G401.6 (cell line): ENCODE measurements around the gene PHACTR4.
A peak's percentile ranks its signal among the peaks of the same experiment; 100 is the strongest.
"Not testable (repeated sequence)": the region's sequence is repeated elsewhere in the genome, so short reads cannot be mapped to it uniquely, and the experiment has no call there.

ENCODE experiments used
- FAIRE-seq: peaks from 2 replicates; lab custom pipeline; 2012; peaks lifted over from hg19 to GRCh38; lab: Jason Lieb, UNC

Gene PHACTR4

DNA sequence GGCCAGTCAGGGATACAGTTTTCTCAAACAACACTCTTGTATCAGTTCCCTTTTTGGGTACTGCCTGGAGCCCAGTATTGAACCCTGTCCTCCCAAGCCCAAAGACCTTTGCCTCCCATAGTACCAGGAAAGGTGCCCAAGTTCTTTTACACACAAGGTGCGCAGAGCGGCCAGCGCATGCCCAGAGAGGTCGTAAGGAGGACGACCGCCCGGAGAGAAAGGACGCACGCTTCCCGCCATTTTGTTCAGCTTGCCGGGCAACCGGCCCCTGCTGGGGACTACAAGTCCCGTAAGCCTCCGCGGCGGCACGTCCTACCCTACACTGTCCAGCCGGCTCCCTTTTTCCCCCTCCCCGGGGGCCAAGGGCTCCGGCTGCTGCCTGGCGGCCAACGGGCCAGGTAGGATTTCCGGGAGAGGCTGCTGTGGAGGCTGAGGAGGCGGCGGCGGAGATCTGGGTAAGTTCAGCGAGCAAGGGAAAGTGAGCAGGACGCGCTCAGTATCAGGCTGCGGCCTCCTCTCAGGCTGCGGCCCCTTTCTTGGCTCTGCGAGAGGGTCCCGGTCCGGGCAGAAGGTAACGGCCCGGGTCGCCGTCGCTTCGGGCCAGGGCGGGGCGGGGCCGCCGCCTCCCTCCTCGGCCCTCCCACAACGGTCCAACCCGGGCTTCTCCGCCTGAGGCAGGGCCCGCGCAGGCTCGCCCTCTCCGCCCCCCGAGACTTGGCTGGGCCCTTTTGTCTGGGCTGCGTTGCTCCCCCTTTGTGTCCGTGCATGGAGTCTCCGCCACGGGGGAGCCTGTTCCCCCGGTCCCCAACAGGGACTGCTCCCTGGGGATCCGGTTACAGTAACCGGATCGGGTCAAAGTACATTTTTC lies at the start of gene PHACTR4:
Gene PHACTR4, plus strand, starts transcription at position 370 of the 868 bp plus-strand sequence. CDS start 37,708 bp downstream, outside the sequence.
- peak; percentile 93 for FAIRE-seq

DNA sequence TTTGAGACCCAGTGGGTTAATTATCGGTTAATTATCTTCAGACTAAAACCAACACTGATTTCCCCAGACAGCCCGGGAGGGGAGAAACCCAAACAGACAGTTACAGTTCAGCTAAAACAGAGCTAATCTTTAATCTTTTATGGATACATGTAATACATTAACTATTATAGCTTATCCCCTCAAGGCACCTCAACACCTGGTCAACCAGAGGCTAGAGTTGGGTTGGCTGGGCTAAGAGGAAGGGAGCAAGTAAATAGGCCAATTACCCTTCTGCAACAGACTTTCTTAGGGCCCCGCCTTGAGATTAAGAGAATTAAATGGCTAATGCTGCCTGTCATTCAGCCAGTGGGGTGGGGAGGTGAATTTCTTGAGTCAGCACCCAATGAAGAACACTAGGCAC lies 47.3 kb upstream of the PHACTR4 start:
- no peak for FAIRE-seq

DNA sequence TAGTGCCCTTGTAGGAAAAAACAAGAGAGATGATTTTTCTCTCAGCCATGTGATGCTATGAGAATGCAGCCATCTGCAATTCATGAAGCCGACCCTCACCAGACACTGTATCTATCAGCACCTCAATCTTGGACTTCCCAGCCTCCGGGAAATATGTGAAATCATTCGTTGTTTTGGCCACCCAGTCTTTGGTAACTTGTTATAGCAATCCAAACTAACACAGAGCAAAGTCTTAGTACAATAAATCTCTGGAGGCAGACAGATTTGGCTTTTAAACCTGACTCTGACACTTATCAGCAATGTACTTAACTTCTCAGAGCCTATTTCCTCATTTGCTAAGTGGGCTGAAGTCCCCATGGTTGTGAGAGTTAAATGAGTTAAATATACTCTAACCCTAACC lies 45.8 kb upstream of the PHACTR4 start:
- no peak for FAIRE-seq

DNA sequence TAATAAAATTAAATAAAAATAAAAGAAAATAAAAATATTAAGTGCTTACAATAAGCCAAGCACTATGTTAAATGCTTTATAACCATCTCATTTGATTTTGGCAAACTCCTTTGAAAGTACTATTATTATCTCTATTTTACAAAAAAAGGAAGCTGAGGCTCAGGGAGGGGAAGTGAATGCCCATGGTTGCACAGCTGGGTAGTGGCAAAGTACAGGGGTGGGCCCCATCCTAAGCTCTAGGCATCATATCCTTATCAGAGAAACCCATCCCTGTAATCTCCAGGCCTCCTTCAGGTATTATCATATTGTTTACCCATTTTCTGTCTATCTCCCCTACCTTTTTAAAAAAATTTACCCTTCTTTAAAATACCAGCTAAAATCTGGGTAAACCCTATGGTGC lies 43.0 kb upstream of the PHACTR4 start:
- no peak for FAIRE-seq

DNA sequence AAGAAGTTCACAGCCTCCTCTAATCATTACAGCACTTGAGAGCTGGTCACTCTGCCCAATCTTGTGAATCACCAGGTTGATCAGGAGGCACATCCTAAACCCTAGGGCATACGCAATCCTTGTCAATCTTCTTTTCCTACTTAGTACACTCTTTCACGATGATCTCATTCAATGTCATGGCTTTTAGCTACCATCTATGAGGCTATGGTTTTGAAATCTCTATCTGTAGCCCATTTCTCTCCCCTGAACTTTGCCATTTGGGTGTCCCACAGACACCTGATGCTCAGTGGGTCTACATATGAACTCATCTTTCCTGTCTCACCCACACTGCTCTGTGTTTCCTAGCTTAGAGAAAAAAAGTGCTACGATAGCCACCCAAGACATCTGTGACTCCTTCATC lies 42.6 kb upstream of the PHACTR4 start:
- no peak for FAIRE-seq

DNA sequence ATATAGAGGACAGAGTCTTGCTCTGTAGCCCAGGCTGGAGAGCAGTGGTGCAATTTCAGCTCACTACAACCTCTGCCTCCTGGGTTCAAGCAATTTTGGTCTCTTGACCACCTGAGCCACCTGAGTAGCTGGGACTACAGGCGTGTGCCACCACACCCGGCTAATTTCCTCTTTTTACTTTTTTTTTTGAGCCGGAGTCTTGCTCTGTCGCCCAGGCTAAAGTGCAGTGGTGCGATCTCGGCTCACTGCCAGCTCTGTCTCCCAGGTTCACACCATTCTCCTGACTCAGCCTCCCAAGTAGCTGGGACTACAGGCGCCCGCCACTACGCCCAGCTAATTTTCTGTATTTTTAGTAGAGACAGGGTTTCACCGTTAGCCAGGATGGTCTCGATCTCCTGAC lies 42.1 kb upstream of the PHACTR4 start:
- FAIRE-seq, result not testable (repeated sequence)

DNA sequence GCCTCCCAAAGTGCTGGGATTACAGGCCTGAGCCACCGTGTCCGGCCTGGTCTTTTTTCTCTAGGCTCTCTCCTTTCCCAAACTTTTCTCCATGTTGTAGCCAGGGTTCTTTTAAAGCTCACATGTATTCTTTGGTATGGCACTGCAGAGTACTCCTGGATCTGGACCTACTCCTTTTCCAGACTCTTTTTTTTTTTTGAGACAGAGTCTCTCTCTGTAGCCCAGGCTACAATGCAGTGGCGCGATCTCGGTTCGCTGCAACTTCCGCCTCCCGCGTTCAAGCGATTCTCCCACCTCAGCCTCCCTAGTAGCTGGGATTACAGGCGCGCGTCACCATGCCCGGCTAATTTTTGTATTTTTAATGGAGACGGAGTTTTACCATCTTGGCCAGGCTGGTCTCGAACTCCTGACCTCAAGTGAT lies 41.3 kb upstream of the PHACTR4 start:
- no peak for FAIRE-seq

DNA sequence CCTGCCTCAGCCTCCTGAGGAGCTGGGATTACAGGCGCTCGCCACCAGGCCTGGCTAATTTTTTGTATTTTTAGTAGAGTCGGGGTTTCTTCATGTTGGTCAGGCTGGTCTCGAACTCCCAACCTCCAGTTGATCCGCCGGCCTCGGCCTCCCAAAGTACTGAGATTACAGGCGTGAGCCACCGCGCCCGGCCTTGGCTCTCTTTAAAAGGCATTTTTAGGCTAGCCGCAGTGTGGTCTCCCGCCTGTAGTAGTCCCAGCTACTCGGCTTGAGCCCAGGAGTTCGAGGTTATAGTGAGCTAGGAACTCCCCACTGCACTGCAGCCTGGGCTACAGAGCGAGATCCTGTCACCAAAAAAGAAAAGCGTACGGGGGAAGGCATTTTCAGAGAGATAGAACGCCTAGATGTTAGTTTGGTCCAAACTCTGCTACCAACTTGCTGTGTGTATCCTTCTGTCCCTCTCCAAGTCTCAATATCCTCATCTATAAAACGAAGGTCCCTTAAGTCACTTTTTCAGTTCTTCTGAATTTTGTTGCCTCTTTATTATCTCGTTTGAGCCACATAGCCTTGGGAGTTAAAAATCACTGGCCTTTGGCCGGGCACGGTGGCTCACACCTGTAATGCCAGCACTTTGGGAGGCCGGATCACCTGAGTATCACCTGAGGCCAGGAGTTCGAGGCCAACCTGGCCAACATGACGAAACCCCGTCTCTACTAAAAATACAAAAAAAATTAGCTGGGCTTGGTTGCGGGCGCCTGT lies 40.0 kb upstream of the PHACTR4 start:
- no peak for FAIRE-seq

DNA sequence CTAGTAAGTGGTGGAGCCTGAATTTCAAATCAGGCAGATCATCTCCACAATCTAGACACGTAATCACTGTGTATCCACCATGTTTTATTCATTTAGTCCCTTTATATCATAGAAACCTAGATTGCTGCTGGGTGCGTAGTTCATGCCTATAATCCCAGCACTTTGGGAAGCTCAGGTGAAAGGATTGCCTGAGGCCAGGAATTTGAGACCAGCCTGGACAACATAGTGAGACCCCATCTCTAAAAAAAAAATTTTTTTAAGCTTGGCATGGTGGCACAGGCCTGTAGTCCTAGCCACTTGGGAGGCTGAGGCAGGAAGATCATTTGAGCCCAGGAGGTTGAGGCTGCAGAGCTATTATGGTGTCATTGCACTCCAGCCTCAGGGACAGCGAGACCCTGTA lies 30.6 kb upstream of the PHACTR4 start:
- no peak for FAIRE-seq

DNA sequence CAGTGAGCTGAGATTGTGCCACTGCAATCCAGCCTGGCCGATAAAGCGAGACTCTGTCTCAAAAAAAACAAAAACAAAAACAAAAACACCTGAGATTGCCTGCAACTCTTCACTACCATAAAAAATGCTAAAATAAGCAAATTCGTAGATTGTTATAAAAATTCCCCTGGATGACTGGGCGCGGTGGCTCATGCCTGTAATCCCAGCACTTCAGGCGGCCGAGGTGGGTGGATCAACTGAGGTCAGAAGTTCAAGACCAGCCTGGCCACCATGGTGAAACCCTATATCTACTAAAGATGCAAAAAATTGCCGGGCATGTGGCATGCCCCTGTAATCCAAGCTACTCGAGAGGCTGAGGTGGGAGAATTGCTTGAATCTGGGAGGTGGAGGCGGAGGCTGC lies 30.0 kb upstream of the PHACTR4 start:
- FAIRE-seq, result no peak

DNA sequence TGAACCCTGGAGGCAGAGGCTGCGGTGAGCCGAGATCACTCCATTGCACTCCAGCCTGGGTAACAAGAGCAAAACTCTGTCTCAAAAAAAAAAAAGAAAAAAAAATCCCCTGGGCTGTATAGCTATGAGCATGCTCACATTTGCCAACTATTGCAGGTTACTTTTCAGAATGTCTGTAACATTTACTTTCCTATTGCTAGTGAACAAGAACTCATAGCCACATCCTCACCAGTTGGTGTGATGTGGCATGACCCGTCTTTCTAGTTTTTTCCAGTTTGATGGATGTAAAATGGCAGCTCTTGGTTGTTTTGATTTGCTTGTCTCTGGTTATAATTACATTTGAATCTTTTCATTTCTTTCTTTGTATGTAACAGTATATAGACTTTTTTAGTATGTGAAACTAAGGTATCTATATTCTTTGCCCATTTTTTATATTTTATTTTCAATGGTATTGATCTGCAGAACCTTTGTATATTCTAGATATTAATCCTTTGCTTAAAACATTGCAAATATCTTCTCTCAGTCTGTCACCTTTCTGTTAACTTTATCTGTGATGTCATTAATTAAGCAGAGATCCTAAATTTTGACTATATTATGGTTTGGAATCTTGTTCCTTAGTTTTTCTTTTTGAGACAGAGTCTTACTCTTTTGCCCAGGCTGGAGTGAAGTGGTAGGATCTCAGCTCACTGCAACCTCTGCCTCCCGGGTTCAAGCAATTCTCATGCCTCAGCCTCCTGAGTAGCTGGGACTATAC lies 29.1 kb upstream of the PHACTR4 start:
- FAIRE-seq, result no peak

DNA sequence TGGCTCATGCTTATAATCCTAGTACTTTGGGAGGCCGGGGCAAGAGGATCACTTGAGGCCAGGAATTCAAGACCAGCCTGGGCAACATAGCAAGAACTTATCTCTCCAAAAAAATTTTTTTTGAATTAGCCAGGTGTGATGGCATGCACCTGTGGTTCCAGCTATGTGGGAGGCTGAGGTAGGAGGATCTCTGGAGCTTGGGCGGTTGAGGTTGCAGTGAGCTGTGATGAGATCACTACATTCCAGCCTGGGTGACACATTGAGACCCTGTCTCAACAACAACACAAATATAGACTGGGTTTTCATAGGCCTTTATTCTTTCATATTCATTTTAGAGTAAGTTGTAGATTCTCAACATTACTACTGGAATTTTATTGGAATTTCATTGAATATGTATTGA lies 27.9 kb upstream of the PHACTR4 start:
- FAIRE-seq, result no peak

DNA sequence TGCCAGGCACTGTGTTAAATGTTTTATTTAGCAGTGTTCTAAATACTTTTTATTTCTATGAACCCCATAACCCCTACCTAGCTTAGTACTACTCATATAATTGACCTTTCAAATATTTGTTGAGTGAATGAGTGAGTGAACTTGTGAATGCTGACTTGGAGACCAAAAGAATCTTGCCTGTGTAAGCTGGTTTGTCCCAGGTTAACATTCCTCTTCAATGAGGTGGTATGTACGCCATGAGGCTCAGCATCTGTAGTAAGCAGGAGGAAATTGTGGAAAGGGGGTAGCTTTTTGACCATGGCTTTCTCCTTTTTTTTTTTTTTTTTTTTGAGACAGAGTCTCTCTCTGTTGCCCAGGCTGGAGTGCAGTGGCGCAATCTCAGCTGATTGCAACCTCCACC lies 26.1 kb upstream of the PHACTR4 start:
- FAIRE-seq, result no peak

DNA sequence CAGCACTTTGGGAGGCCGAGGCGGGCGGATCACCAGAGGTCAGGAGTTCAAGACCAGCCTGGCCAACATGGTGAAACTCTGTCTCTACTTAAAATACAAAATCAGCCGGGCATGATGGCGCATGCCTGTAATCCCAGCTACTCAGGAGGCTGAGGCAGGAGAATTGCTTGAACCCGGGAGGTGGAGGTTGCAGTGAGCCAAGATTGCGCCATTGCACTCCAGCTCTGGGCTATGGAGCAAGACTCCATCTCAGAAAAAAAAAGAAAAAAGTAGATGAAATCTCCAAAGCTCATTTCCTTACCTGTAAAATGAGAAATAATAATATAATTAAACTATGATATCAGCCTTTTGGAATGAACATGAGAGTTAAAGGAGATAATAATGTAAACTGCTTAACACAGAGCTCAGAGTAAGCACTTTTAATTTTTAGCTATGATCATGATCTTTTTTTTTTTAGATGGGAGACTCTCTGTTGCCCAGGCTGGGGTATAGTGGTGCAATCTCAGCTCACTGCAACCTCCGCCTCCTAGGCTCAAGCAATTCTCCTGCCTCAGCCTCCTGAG lies 16.2 kb upstream of the PHACTR4 start:
- FAIRE-seq, result not testable (repeated sequence)

DNA sequence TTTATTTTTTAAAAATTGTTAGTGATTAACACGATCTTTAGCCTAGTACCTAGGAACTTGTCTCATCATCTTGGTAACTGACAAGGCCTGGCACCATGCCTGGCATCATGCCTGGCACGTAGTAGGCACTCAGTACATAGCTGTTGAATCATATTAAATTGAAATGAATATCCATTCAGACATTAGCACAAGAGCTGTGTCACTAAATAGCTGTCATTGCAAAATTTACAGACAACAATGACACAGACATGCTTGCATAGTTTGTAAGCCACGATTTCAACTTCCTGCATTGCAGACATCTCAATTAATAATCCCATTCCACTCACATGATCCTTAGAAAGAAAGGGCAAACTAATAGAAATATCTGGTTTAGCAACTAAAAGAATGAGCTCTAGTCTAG lies 15.4 kb upstream of the PHACTR4 start:
- FAIRE-seq, result no peak

DNA sequence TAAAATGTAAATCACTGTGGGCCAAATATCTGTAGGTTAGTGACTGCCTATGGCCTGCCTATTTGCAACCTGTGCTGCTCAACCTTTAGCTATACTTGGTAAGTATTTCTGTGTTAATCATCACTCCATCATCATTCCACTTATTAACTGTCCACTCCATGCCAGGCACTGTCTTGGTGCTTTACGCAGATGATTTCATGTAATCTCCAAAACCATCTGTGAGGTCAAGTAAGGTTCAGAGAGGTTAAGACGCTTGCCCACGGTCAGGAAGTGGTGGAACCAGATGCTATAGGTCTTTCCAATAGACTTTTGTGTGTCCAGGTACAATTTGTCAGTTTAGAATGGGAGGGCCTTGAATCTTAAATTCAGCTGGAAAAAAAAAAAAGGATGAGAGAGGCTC lies 10.8 kb upstream of the PHACTR4 start:
- no peak for FAIRE-seq

DNA sequence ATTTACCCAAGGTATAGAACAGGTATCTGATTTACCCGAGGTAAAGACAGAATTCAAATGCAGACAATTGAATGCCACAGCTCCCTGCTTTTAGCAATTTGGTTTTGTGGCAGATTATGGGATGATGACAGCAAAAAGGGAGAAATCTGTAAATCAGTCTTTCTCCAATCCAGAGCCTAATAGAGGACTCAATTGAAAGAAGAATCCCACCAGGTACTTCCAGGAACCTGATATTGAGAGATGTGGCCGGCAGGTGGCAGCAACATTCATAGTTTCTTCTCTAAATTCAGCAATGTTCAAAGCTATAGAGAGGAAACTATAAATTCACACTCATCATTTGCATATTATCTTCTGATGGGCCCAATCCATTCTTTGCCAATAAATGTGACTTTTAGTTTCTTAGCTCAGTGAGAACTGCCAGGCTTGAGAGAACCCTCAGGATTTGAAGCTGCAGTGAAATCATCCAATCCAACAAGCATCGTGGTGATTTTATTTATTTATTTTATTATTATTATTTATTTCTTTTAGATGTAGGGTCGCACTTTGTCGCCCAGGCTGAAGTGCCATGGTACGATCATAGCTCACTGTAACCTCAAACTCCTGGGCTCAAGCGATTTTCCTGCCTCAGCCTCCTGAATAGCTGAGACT lies 9.8 kb upstream of the PHACTR4 start:
- peak; percentile 93 for FAIRE-seq

DNA sequence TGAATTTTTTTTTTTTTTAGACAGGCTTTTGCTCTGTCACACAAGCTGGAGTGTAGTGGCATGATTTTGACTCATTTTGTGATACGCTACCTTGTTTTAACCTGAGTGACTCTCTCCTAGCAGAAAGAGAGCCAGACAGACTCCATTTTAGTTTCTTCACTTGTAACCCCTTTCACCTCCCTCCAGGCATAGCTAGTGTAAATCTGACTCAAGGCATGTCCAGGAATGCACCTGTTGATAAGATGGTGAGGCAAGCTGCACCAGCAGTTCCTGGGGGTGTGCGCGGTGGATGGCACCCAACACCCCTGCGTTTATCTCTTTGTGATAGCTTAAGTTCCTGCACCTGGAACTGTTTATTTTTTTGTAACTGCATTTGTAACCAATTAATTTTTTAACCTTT lies 4.7 kb upstream of the PHACTR4 start:
- FAIRE-seq, result no peak

DNA sequence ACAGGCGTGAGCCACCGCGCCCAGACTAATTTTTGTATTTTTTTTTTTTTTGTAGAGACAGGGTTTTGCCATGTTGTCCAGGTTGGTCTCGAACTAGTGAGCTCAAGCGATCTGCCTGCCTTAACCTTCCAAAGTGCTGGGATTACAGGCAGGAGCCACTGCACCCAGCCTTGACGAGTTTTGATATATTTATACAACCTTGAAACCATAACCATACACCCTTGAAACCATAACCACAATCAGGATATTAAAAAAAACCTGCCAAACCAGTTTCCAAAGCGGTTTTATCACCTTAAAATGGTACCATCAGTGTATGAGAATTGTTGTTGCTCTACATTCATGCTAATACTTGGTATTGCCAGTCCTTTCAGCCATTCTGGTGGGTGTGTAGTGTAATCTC lies 3.7 kb upstream of the PHACTR4 start:
- FAIRE-seq, result no peak

DNA sequence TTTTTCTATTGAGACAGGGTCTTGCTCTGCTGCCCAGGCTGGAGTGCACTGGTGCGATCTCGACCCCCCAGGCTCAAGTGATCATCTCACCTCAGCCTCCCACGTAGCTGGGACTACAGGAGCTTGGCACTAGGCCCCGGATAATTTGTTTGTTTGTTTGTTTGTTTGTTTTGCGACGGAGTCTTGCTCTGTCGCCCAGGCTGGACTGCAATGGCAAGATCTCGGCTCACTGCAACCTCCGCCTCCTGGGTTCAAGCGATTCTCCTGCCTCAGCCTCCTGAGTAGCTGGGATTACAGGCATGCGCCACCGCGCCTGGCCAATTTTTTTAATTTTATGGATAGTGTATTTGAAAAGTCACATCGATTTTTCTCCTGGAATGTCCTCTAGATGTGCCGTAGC lies 932 bp upstream of the PHACTR4 start:
- FAIRE-seq, result not testable (repeated sequence)

DNA sequence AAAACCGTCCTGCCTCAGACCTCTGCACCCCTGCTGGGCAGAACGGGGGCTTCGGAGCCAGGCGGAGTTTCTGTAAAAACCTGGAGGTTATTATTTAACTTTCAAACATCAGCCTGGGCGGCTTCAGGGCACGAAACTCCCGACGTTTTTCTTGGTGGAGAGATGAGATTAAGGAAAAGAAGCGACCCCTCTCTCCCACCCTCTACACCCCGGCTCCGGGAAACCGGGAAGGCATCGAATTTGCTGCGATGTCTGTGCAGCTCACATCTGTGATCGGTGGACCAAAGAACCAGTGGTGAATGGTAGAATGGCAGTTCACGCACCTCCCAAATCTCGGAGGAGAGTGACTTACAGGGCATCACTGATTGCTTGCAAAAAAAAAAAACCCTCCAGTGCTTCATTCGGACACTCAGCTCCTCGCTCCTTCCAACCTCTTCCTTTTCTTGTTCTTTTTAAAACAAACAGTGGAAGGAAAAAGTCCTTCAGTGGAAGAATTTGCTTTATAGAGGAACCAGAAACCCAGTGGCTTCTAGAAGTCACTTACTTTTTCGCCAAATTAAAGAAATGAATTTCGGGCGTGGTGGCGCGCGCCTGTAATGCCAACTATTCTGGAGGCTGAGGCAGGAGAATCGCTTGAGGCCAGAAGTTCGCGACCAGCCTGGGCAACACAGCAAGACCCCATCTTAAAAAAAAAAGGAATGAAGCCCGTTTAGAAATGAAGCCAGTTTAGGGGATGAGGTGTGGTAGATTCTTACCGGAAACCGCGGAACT lies 884 bp downstream of the PHACTR4 start:
- no peak for FAIRE-seq
